Neural cell (in vitro differentiated cells): ENCODE measurements around the gene SLC39A7. TPM values are rescaled to one million over a fixed set of nuclear protein-coding genes. Genes with fewer than 3 reads are reported as not detected.

Experiments used
- H2AFZ ChIP-seq: fragments of 200-600, 300-800 bp; sonication (generic), shearing (Covaris generic); 2 replicates; pipeline ENCODE4 v1.6.0; 2014; ENCODE audit warnings: low read depth, mild to moderate bottlenecking, antibody characterized with exemption, low read length, moderate library complexity
- H3F3A ChIP-seq: fragments of 200-600 bp; shearing (Covaris generic); 2 replicates; pipeline ENCODE4 v1.6.1; 2016; ENCODE audit warnings: mild to moderate bottlenecking, moderate library complexity, mixed read lengths, antibody characterized with exemption, low read length; ENCODE audit not compliant: insufficient read depth, poor library complexity, severe bottlenecking
- H3K27ac ChIP-seq: fragments of 200-600, 300-800 bp; sonication (generic), shearing (Covaris generic); 2 replicates; pipeline ENCODE4 v1.5.1; 2014; ENCODE audit warnings: mild to moderate bottlenecking, low read length, moderate library complexity
- H3K27me3 ChIP-seq: fragments of 300-800, 200-600 bp; sonication (generic), shearing (Covaris generic); 2 replicates; pipeline ENCODE4 v1.6.0; 2014; ENCODE audit warnings: mild to moderate bottlenecking, low read depth, low read length, moderate library complexity; ENCODE audit not compliant: insufficient read depth
- H3K36me3 ChIP-seq: fragments of 300-800, 200-600 bp; sonication (generic), shearing (Covaris generic); 2 replicates; pipeline ENCODE4 v1.5.1; 2014; ENCODE audit warnings: mild to moderate bottlenecking, antibody characterized with exemption, low read length, moderate library complexity; ENCODE audit not compliant: insufficient read depth
- H3K4me2 ChIP-seq: fragments of 300-800, 200-600 bp; sonication (generic), shearing (Covaris generic); 2 replicates; pipeline ENCODE4 v1.6.0; 2014; ENCODE audit warnings: mild to moderate bottlenecking, low read length
- H3K4me3 ChIP-seq: fragments of 300-800, 200-600 bp; sonication (generic), shearing (Covaris generic); 2 replicates; pipeline ENCODE4 v1.5.1; 2014; ENCODE audit warnings: mild to moderate bottlenecking, low read length, moderate library complexity
- H3K79me2 ChIP-seq: fragments of 200-600 bp; shearing (Covaris generic); replicated peaks from 2 replicates; pipeline ENCODE4 v1.6.0; 2014; ENCODE audit warnings: mild to moderate bottlenecking, low read length, moderate library complexity; ENCODE audit not compliant: insufficient read depth
- H3K9ac ChIP-seq: fragments of 300-800, 200-600 bp; sonication (generic), shearing (Covaris generic); 2 replicates; pipeline ENCODE4 v1.6.1; 2016; ENCODE audit warnings: mild to moderate bottlenecking, low read length, mixed read lengths
- H3K9me2 ChIP-seq: fragments of 200-600 bp; shearing (Covaris generic); 2 replicates; pipeline ENCODE4 v1.6.1; 2016; ENCODE audit warnings: mild to moderate bottlenecking, low read length, mixed read lengths; ENCODE audit not compliant: insufficient read depth
- H3K9me3 ChIP-seq: fragments of 200-600, 300-800 bp; sonication (generic), shearing (Covaris generic); 2 replicates; pipeline ENCODE4 v1.6.1; 2016; ENCODE audit warnings: mild to moderate bottlenecking, mixed run types, low read length, moderate library complexity, mixed read lengths
- H4K20me1 ChIP-seq: fragments of 200-600 bp; shearing (Covaris generic); 2 replicates; pipeline ENCODE4 v1.6.1; 2016; ENCODE audit warnings: mild to moderate bottlenecking, mixed run types; ENCODE audit not compliant: insufficient read depth
- CTCF ChIP-seq: fragments of 450-650 bp; IDR thresholded peaks from 2 replicates; pipeline ENCODE4 v1.5.1; 2014; ENCODE audit warnings: antibody characterized with exemption, mild to moderate bottlenecking, moderate library complexity; ENCODE audit not compliant: poor library complexity, severe bottlenecking
- EP300 ChIP-seq: fragments of 450-650 bp; conservative IDR thresholded peaks from 2 replicates; pipeline ENCODE4 v1.6.1; 2014; ENCODE audit warnings: antibody characterized with exemption, mild to moderate bottlenecking, moderate library complexity; ENCODE audit not compliant: poor library complexity, severe bottlenecking
- EZH2 ChIP-seq: fragments of 200-600, 300-800 bp; shearing (Covaris generic), sonication (generic); IDR thresholded peaks from 2 replicates; pipeline ENCODE4 v1.6.1; 2014; ENCODE audit warnings: antibody characterized with exemption, low read length, borderline replicate concordance, mild to moderate bottlenecking; ENCODE audit not compliant: insufficient read depth, poor library complexity, severe bottlenecking
- MXI1 ChIP-seq: fragments of 450-650 bp; conservative IDR thresholded peaks from 2 replicates; pipeline ENCODE4 v1.6.1; 2014; ENCODE audit warnings: antibody characterized with exemption, mild to moderate bottlenecking; ENCODE audit not compliant: poor library complexity, severe bottlenecking
- POLR2AphosphoS5 ChIP-seq: IDR thresholded peaks from 2 replicates; pipeline ENCODE4 v1.6.1; 2012
- RAD21 ChIP-seq: fragments of 450-650 bp; conservative IDR thresholded peaks from 2 replicates; pipeline ENCODE4 v1.6.1; 2014; ENCODE audit warnings: antibody characterized with exemption, mild to moderate bottlenecking, moderate library complexity
- REST ChIP-seq: IDR thresholded peaks from 2 replicates; pipeline ENCODE4 v1.6.1; 2012; ENCODE audit warnings: borderline replicate concordance
- SMC3 ChIP-seq: fragments of 450-650 bp; conservative IDR thresholded peaks from 2 replicates; pipeline ENCODE4 v1.6.1; 2014; ENCODE audit warnings: antibody characterized with exemption, mild to moderate bottlenecking, moderate library complexity; ENCODE audit not compliant: poor library complexity
- TAF1 ChIP-seq: IDR thresholded peaks from 2 replicates; pipeline ENCODE4 v1.6.1; 2012; ENCODE audit warnings: low read depth
- polyA plus RNA-seq: library from polyadenylated mRNA; depleted of rRNA; stranded (reverse); fragments of >200 nt; gene quantifications from 2 replicates; pipeline ENCODE4 v1.2.3, GENCODE V29; 2014

The SLC39A7 gene
- polyA plus RNA-seq, 1 donor from 2014 or later, result 99.8 TPM

GRCh38 chr6:33189164-33189563 is 11.5 kb upstream of the SLC39A7 start:
- TF ChIP-seq POLR2AphosphoS5 (no peak), EP300 (no peak), RAD21 (no peak), MXI1 (no peak), SMC3 (no peak), REST (no peak), CTCF (no peak), TAF1 (no peak), EZH2 (no peak)
- H3K4me2 ChIP-seq, result no peak overlapping the region
- peaks cover 17% of the 10 kb centered on the region for H3K27me3 ChIP-seq
- H2AFZ ChIP-seq, result no peak overlapping the region
- H3K4me3 ChIP-seq, result no peak overlapping the region
- no peaks in the 10 kb centered on the region for H3K79me2 ChIP-seq
- H3K9me3 ChIP-seq, result no peaks in the 10 kb centered on the region
- no peaks in the 10 kb centered on the region for H3K36me3 ChIP-seq
- no peaks in the 10 kb centered on the region for H4K20me1 ChIP-seq
- no peaks in the 10 kb centered on the region for H3F3A ChIP-seq
- H3K27ac ChIP-seq, result no peak overlapping the region
- no peak overlapping the region for H3K9ac ChIP-seq
- H3K9me2 ChIP-seq, result no peaks in the 10 kb centered on the region

- H3K9ac ChIP-seq, result no peak overlapping the region
- H2AFZ ChIP-seq, result no peak overlapping the region
These were observed 10.8 kb upstream of the SLC39A7 start for GRCh38 chr6:33189625-33190448.

More at GRCh38 chr6:33189625-33190448, 10.8 kb upstream of the SLC39A7 start:
- Histone ChIP-seq H3K4me2 (no peak overlapping the region), H3K27ac (no peak overlapping the region), H3K9me2 (no peaks in the 10 kb centered on the region), H3K9me3 (no peaks in the 10 kb centered on the region), H3K79me2 (no peaks in the 10 kb centered on the region), H3F3A (no peaks in the 10 kb centered on the region), H4K20me1 (no peaks in the 10 kb centered on the region), H3K27me3 (peaks cover 17% of the 10 kb centered on the region), H3K36me3 (peaks cover under 1% of the 10 kb centered on the region), H3K4me3 (no peak overlapping the region)
- TF ChIP-seq POLR2AphosphoS5 (no peak), REST (no peak), CTCF (no peak), EP300 (no peak), MXI1 (no peak), SMC3 (no peak), EZH2 (no peak), TAF1 (no peak), RAD21 (no peak)
